HG03521 (cell line): Measurements from ENCODE around the gene RPP38.

Source experiments
- ATAC-seq: cut with Tn5 transposase; IDR thresholded peaks from one replicate; pipeline ENCODE4 v1.9.1; 2021; ENCODE audit warnings: mild to moderate bottlenecking, moderate library complexity; ENCODE audit not compliant: unreplicated experiment

Gene RPP38, protein sequence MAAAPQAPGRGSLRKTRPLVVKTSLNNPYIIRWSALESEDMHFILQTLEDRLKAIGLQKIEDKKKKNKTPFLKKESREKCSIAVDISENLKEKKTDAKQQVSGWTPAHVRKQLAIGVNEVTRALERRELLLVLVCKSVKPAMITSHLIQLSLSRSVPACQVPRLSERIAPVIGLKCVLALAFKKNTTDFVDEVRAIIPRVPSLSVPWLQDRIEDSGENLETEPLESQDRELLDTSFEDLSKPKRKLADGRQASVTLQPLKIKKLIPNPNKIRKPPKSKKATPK

DNA sequence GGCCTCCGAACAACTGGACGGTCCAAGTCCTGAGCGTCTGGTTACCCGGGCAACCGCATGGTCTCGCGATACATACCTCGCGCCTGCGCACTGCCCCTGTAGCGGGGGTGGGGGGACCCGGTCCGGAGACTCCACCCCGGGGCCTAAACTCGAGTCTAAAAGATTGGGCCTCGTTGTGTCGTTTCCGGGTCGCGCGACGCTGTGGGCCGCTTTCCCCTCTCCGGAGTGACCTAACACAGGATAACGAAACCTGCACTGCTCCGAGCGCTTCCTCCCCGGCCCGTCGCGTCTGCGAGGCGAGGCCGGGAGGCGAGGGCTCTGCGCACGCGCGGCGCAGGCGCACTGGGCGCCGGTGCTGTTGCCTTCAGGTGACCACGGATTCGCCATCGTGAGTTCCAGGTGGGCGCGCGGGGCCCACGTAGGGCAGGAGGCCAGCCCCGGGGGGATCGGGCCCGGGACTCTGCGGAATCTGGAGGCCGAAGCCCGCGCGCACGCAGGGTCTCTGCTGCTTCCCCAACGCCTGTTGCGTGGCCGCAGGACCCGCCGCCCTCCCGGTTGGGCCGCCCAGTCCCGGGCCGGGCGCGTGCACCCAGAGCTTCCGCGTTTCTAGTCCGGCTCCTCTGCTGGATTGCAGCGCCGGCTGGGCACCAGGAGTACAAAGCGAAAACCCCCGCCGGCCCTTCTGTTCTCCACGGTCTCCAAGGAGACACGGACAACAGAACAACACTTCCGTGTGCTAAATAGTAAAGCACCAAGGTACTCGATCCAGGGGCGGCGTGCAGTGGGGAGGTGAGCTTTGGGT, at the start of gene RPP38:
Gene RPP38, plus strand, starts transcription at position 345 of the 802 bp plus-strand sequence. CDS start 5,960 bp downstream, outside the sequence.
- peak; percentile 77 for ATAC-seq

DNA sequence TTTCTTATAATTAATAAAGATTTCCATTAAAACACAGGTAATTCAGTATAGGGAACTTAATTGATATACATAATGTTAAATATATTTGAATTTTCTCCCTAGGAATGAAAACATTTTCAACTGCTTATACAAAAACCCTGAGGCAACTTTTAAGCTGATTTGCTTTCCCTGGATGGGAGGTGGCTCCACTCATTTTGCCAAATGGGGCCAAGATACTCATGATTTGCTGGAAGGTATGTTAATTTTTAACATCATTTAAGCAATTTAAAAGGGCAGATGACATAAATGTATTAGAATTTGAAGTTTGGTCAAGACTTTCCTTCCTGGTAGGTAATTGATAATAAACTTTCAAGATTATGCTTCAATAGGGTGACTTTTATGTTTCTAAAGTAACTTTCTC, 47.6 kb upstream of the RPP38 start:
- ATAC-seq, result no peak

- no peak for ATAC-seq
These were observed 45.0 kb upstream of the RPP38 start for GRCh38 chr10:15052121-15052520.

DNA sequence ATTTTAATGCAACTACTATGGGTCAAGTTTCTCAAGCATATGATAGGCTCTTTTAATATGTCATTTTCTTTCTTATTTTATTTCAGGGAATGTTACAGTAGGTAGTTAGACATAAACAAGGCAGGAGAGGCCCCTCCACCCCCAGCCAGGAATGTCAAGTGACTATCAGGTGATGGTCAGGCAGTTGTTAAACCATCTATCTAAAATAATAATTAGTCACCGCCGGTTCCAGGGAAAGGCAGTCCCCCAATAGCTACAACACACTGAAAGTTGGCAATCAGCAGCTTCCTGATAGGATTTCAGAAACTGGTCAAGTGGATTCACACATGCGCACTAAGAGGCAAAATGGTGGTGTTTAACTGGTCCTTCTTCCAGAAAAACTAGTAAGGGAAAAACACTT, 44.1 kb upstream of the RPP38 start:
- no peak for ATAC-seq

DNA sequence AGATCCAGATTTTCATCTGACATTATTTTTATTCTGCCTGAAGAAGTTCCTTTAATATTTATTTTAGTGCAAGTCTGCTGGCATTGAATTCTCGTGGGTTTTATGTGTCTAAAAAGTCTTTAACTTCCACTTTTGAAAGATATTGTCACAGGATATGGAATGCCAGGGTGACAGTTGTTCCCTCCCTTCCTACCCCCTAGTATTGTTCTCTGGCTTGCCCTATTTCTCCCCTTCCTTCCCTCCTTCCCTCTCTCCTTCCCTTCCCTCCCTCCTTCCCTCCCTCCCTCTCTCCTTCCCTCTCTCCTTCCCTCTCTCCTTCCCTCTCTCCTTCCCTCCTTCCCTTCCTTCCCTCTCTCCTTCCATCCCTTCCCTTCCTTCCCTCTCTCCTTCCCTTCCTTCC, 38.5 kb upstream of the RPP38 start:
- no peak for ATAC-seq

GRCh38 chr10:15059914-15060313, 37.2 kb upstream of the RPP38 start:
- no peak for ATAC-seq

- ATAC-seq, result no peak
These were observed 36.5 kb upstream of the RPP38 start for GRCh38 chr10:15060638-15061037.

- no peak for ATAC-seq
These were observed 30.0 kb upstream of the RPP38 start for GRCh38 chr10:15067154-15067553.

DNA sequence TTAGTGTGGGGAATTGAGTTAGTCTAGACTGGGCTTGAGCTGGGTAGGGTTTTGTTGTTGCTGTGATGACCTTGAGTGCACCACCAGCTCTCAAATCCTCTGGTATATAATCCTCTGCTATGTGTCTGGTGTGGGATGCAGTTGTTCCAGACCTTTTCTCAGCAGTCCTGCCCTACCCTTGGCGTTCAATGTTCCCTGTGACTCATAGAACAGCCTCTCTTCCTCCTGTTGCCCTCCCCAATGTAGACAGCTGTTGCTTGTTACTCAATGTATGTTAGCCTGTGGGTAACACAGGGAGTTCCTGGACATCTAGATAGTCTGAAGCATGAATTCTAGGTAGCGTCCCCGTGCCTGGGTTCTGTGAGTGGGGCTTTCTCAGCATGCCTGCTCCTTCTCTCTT, 28.4 kb upstream of the RPP38 start:
- ATAC-seq, result no peak

DNA sequence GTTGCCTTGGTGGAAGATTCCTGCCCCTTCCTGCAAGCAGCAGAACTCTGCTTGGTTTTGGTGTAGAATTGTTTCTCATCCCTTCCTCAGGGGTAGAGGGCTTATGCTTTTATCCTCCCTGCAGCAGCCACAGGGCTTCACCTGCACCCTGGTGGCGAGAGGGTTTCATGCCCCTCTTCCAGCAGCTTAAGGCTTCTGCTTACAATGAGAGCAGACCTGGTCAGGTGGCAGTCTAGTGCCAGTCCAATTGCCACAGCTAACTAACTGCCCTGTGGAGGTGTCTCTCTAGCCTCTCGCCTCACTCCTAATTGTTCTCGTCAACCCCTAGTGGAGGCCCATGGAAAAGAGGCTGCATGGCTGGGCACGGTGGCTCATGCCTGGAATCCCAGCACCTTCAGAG, 27.9 kb upstream of the RPP38 start:
- ATAC-seq, result no peak

GRCh38 chr10:15072358-15072757, 24.8 kb upstream of the RPP38 start:
- ATAC-seq, result no peak

- ATAC-seq, result no peak
These were observed 21.7 kb upstream of the RPP38 start for GRCh38 chr10:15075421-15075820.

DNA sequence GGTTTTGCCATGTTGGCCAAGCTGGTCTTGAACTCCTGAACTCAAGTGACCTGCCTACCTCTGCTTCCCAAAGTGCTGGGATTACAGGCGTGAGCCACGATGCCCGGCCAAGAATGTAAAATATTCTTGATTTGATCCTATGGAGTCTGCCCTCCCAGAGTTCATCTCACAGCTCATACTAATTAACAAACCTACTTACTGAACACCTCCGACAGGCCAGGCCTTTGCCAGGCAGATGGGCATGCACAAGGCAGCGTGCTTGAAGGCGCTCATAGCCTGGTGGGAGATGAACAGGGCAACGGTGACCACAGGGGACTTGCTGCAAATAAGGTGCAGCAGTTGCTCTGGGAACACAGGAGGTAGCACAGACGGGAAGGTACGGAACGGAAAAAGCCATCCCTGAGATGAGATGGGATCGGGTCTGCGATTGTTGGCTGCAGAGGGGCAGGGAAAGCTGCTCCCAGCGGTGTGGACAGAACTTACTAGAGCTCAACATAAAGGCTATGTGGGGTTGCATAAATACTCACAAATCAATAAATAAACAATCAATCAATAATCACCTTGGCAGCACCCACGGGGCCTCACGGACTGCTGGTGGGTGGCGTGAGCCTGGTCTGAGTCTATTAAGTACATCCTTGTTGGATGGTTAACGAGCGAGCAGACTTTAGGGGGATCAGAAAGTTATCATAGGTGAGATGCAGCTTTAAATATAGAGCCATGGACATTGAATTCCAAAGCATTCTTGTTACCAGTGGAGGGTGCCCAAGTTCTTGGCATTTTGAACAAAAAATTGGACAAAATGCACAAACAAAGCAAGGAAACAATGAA, 13.3 kb upstream of the RPP38 start:
- no peak for ATAC-seq

DNA sequence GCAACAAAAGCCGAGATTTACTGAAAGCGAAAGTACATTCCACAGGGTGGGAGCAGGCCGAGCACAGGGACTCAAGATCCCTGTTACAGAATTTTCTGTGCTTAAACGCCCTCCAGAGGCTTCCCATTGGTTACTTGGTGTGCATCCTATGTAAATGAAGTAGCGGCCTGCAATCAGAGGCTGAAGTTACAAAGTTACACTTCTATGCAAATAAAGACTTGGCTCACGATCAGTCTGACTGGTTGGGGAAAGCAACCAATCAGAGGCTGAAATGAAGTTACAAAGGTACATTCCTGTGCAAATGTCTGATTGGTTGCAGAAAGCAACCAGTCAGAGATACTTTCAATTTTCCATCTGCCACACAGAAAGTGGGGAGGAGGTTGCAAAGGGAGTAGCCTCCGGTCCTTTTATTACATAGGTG, 12.6 kb upstream of the RPP38 start:
- ATAC-seq, result no peak

- ATAC-seq, result peak; percentile 100
These were observed 8.5 kb upstream of the RPP38 start, which contains the start of gene ACBD7 for GRCh38 chr10:15088428-15089261. ACBD7 (minus strand) TSS chr10:15088776; CDS start chr10:15088728, 48 bp downstream.

DNA sequence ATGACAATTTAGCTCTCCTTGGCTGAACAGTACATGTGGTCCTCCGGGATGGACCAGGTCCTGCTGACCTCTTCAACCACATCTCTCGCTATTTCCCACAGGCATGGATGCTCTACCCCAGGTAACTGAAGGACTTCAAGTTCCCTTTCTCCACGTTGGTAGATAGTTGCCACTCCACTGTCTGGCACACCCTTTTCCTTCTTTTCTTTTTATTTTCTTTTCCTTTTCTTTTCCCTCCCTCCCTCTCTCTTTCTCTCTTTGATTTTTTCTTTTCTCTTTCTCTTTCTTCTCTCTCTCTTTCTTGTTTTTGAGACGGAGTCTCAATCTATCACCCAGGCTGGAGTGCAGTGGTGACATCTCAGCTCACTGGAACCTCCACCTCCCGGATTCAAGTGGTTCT, 5.7 kb upstream of the RPP38 start:
- no peak for ATAC-seq

GRCh38 chr10:15092855-15093408, 4.2 kb upstream of the RPP38 start:
- no peak for ATAC-seq

- ATAC-seq, result no peak
These were observed 519 bp upstream of the RPP38 start for GRCh38 chr10:15096661-15097010.

GRCh38 chr10:15099886-15100285, 2.7 kb downstream of the RPP38 start:
- ATAC-seq, result no peak

- no peak for ATAC-seq
These were observed 6.4 kb downstream of the RPP38 start for GRCh38 chr10:15103513-15103912.
